ENCODE results near the gene CCDC138. TPM values are rescaled to one million over a fixed set of nuclear protein-coding genes. Genes with fewer than 3 reads are reported as not detected.

The CCDC138 gene
- total and polyA plus RNA-seq, 2 of the 13 experiments (the other 11 are each of a cell fraction or from before 2014, with no cell fraction given), result 5.6 to 32.5 TPM

DNA sequence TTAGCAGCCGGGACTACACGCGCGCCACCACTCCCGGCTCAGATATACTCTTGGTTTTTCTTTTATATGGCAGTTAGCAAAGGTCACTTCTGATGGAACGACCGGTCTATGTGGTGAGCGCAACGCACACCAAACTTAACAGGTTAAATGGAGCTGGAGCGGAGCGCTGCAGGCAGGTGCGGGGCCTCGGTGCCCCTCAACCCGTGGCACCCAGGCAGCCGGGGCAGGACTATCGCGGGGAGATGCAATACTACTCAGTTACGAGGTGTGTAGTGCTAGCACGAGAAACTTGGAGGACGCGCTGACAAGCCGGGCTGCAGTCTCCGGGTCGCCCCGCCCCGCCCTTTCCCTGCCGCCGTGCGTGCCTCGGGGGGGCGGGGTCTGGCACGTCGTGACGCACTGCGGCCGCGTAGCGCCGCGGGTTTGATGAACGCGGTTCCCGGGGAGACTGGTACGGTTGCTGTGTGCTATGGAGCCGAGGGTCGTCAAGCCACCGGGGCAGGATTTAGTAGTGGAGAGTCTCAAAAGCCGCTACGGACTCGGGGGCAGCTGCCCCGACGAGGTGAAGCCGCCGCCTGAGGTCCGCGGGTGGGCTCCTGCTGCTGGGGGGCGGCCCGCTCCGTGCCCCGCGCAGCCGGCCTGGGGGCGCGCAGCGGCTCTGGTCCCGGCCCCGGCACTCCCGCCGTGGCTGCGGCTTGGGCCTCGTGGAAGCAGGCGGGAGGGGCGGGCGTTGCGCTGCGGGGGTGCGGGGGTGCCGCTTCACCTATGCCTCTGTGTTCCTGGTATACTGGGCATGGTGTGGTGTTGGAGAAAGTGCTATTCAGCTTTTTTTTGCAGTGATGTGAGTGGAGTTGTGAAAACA is at the start of gene CCDC138 (continued):
- TF ChIP-seq ZNF510 (CRISPR knock-in tag; IDR thresholded peaks at IDR 0.05; ENCODE audit: low read depth), result no peak
- TF ChIP-seq HOXD1 (CRISPR knock-in tag; IDR thresholded peaks at IDR 0.05), result no peak; the same call in 1 of the 2 replicates
- TF ChIP-seq, protein P1, sequence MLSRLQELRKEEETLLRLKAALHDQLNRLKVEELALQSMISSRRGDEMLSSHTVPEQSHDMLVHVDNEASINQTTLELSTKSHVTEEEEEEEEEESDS (CRISPR knock-in tag; IDR thresholded peaks at IDR 0.05; ENCODE audit: borderline replicate concordance), result no peak
- 0 out of 2 replicates have a peak, but pooled peaks have one; percentile 50 for TF ChIP-seq ZNF503 (CRISPR knock-in tag; IDR thresholded peaks at IDR 0.05)
- TF ChIP-seq, protein P2, sequence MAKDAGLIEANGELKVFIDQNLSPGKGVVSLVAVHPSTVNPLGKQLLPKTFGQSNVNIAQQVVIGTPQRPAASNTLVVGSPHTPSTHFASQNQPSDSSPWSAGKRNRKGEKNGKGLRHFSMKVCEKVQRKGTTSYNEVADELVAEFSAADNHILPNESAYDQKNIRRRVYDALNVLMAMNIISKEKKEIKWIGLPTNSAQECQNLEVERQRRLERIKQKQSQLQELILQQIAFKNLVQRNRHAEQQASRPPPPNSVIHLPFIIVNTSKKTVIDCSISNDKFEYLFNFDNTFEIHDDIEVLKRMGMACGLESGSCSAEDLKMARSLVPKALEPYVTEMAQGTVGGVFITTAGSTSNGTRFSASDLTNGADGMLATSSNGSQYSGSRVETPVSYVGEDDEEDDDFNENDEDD (CRISPR knock-in tag; IDR thresholded peaks at IDR 0.05; ENCODE audit: borderline replicate concordance), result peak; percentile 92
- TF ChIP-seq ZNF205 (CRISPR knock-in tag; IDR thresholded peaks at IDR 0.05), result no peak
- no peak for TF ChIP-seq HMGA1 (CRISPR knock-in tag; conservative IDR thresholded peaks at IDR 0.05)
- TF ChIP-seq ZSCAN25 (CRISPR knock-in tag; IDR thresholded peaks at IDR 0.05), result peak; percentile 91
- TF ChIP-seq ZNF563 (CRISPR knock-in tag; IDR thresholded peaks at IDR 0.05), result peak; percentile 96
- TF ChIP-seq, protein P3, sequence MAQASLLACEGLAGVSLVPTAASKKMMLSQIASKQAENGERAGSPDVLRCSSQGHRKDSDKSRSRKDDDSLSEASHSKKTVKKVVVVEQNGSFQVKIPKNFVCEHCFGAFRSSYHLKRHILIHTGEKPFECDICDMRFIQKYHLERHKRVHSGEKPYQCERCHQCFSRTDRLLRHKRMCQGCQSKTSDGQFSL (CRISPR knock-in tag; IDR thresholded peaks at IDR 0.05), result no peak
- TF ChIP-seq FLYWCH1 (CRISPR knock-in tag; IDR thresholded peaks at IDR 0.05), result no peak
- TF ChIP-seq SCMH1 (CRISPR knock-in tag; IDR thresholded peaks at IDR 0.05; ENCODE audit: borderline replicate concordance), result no peak
- TF ChIP-seq AHR (CRISPR knock-in tag; IDR thresholded peaks at IDR 0.05), result 0 out of 2 replicates have a peak, but pooled peaks have one; percentile 92
- 0 out of 2 replicates have a peak, but pooled peaks have one; percentile 43 for TF ChIP-seq ZNF337 (CRISPR knock-in tag; IDR thresholded peaks at IDR 0.05; ENCODE audit: borderline replicate concordance, low read depth)
- TF ChIP-seq, protein P4, sequence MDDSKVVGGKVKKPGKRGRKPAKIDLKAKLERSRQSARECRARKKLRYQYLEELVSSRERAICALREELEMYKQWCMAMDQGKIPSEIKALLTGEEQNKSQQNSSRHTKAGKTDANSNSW (CRISPR knock-in tag; IDR thresholded peaks at IDR 0.05; ENCODE audit: borderline replicate concordance), result no peak
- peak; percentile 83 for TF ChIP-seq TEAD3 (CRISPR knock-in tag; optimal IDR thresholded peaks at IDR 0.05; ENCODE audit: borderline replicate concordance)
- TF ChIP-seq HOXA3 (CRISPR knock-in tag; IDR thresholded peaks at IDR 0.05), result peak; percentile 95
- TF ChIP-seq JARID2 (CRISPR knock-in tag; IDR thresholded peaks at IDR 0.05; ENCODE audit: insufficient replicate concordance), result no peak
- TF ChIP-seq, protein P5, sequence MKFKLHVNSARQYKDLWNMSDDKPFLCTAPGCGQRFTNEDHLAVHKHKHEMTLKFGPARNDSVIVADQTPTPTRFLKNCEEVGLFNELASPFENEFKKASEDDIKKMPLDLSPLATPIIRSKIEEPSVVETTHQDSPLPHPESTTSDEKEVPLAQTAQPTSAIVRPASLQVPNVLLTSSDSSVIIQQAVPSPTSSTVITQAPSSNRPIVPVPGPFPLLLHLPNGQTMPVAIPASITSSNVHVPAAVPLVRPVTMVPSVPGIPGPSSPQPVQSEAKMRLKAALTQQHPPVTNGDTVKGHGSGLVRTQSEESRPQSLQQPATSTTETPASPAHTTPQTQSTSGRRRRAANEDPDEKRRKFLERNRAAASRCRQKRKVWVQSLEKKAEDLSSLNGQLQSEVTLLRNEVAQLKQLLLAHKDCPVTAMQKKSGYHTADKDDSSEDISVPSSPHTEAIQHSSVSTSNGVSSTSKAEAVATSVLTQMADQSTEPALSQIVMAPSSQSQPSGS (CRISPR knock-in tag; IDR thresholded peaks at IDR 0.05), result peak; percentile 66
- peak; percentile 40; the same call in 1 of the 2 replicates for TF ChIP-seq NR2C2 (CRISPR knock-in tag; IDR thresholded peaks at IDR 0.05; ENCODE audit: borderline replicate concordance)
- no peak; the same call in 1 of the 2 replicates for TF ChIP-seq TRAFD1 (CRISPR knock-in tag; IDR thresholded peaks at IDR 0.05; ENCODE audit: borderline replicate concordance)
- TF ChIP-seq JDP2 (CRISPR knock-in tag; IDR thresholded peaks at IDR 0.05; ENCODE audit: borderline replicate concordance), result no peak; the same call in 1 of the 2 replicates

Measured in HepG2 (cell line).